Measurements from ENCODE around the gene TMEM175.

- no peak for TF ChIP-seq CTCF (optimal IDR thresholded peaks at IDR 0.05 in 1 of 3, IDR thresholded peaks at IDR 0.05 in 1 of 3, conservative IDR thresholded peaks at IDR 0.05 in 1 of 3; ENCODE audit: extremely low read depth in 1 of 3, insufficient read depth in 2 of 3, low read length in 3 of 3)
- TF ChIP-seq EZH2 (IDR thresholded peaks at IDR 0.05; ENCODE audit: low read length): no peak
Observed at GRCh38 chr4:988726-989721, 56.8 kb downstream of the TMEM175 start.
